ENCODE measurements around the gene PTPMT1.
"Not testable (repeated sequence)": the region's sequence is repeated elsewhere in the genome, so short reads cannot be mapped to it uniquely, and the experiment has no call there.

Gene PTPMT1

GRCh38 chr11:47550288-47551047, 14.9 kb upstream of the PTPMT1 start:
- DNase-seq = no peak

GRCh38 chr11:47551086-47551485, 14.3 kb upstream of the PTPMT1 start:
- DNase-seq = no peak

- peak; percentile 25 for DNase-seq
Measured at GRCh38 chr11:47552056-47552565, 13.3 kb upstream of the PTPMT1 start.

GRCh38 chr11:47552566-47553405, 12.6 kb upstream of the PTPMT1 start, which contains the start of gene CELF1:
TSS of gene CELF1 (minus strand) at chr11:47553132. CDS start at chr11:47499523, 53,609 bp downstream.
- peak; percentile 92 for DNase-seq

GRCh38 chr11:47553406-47553743, 12.0 kb upstream of the PTPMT1 start:
- no peak for DNase-seq

- not testable (repeated sequence) for DNase-seq
Measured at GRCh38 chr11:47557004-47557403, 8.4 kb upstream of the PTPMT1 start.

GRCh38 chr11:47558695-47559094, 6.7 kb upstream of the PTPMT1 start:
- no peak for DNase-seq

GRCh38 chr11:47560426-47560825, 5.0 kb upstream of the PTPMT1 start:
- DNase-seq = no peak

- DNase-seq = not testable (repeated sequence)
Measured at GRCh38 chr11:47562393-47562792, 3.0 kb upstream of the PTPMT1 start.

- DNase-seq = not testable (repeated sequence)
Measured at GRCh38 chr11:47564366-47564765, 1.0 kb upstream of the PTPMT1 start.

- DNase-seq = no peak
Measured at GRCh38 chr11:47564933-47565339, 463 bp upstream of the PTPMT1 start.

- no peak for DNase-seq
Measured at GRCh38 chr11:47566149-47566698, 825 bp downstream of the PTPMT1 start.

- DNase-seq = no peak
Measured at GRCh38 chr11:47569646-47570045, 4.2 kb downstream of the PTPMT1 start.

- no peak for DNase-seq
Measured at GRCh38 chr11:47570651-47571356, 5.4 kb downstream of the PTPMT1 start.

GRCh38 chr11:47571357-47571729, 5.9 kb downstream of the PTPMT1 start:
- DNase-seq = no peak

GRCh38 chr11:47571895-47572294, 6.5 kb downstream of the PTPMT1 start:
- DNase-seq = no peak

- DNase-seq = no peak
Measured at GRCh38 chr11:47572715-47573255, 7.4 kb downstream of the PTPMT1 start.

GRCh38 chr11:47573321-47573720, 7.9 kb downstream of the PTPMT1 start:
- no peak for DNase-seq

GRCh38 chr11:47577460-47578041, 12.2 kb downstream of the PTPMT1 start:
- no peak for DNase-seq

- DNase-seq = peak; percentile 84
Measured at GRCh38 chr11:47578524-47579494, 13.4 kb downstream of the PTPMT1 start, which contains the start of the genes KBTBD4 and NDUFS3. TSS of gene KBTBD4 (minus strand) at chr11:47578970. CDS start at chr11:47578951, 19 bp downstream. TSS of gene NDUFS3 (plus strand) at chr11:47579074. CDS start at chr11:47579092, 18 bp downstream.

GRCh38 chr11:47583844-47584243, 18.4 kb downstream of the PTPMT1 start:
- no peak for DNase-seq

All from stimulated activated CD4-positive, alpha-beta T cell treated with anti-CD3 and anti-CD28 coated beads, Interleukin-4, amount 100 ng/mL, for 1 hour (primary cell).